Skeletal muscle cell (primary cell): ENCODE data around the gene A2ML1.
A peak's percentile ranks its signal among the peaks of the same experiment; 100 is the strongest.
"Not testable (repeated sequence)": the region's sequence is repeated elsewhere in the genome, so short reads cannot be mapped to it uniquely, and the experiment has no call there.

ENCODE experiments used
- DNase-seq: peaks from one replicate; pipeline ENCODE4 v3.0.0-alpha.2; 2010; ENCODE audit warnings: low read depth
- H3K4me3 ChIP-seq: 2 replicates; pipeline ENCODE4 v1.5.1; 2011; ENCODE audit warnings: low read depth, mild to moderate bottlenecking, control low read depth, low read length, moderate library complexity

A2ML1 gene

GRCh38 chr12:8841778-8842177 is 19.4 kb downstream of the A2ML1 start:
- H3K4me3 ChIP-seq = no peak overlapping the region
- DNase-seq = no peak

- peak; percentile 12 for DNase-seq
- no peak overlapping the region for H3K4me3 ChIP-seq
Observed at GRCh38 chr12:8844665-8845064, 22.2 kb downstream of the A2ML1 start.

- H3K4me3 ChIP-seq = no peak overlapping the region
Observed at GRCh38 chr12:8846305-8846704, 23.9 kb downstream of the A2ML1 start.

GRCh38 chr12:8847435-8847834 is 25.0 kb downstream of the A2ML1 start:
- DNase-seq = no peak
- H3K4me3 ChIP-seq = no peak overlapping the region

More at GRCh38 chr12:8846305-8846704, 23.9 kb downstream of the A2ML1 start:
- no peak for DNase-seq

- DNase-seq = no peak
Observed at GRCh38 chr12:8849876-8850275, 27.5 kb downstream of the A2ML1 start.

GRCh38 chr12:8852119-8852518 is 29.7 kb downstream of the A2ML1 start:
- DNase-seq = no peak
- H3K4me3 ChIP-seq = no peak overlapping the region

More at GRCh38 chr12:8849876-8850275, 27.5 kb downstream of the A2ML1 start:
- no peak overlapping the region for H3K4me3 ChIP-seq

- no peak overlapping the region for H3K4me3 ChIP-seq
Observed at GRCh38 chr12:8855891-8856290, 33.5 kb downstream of the A2ML1 start.

GRCh38 chr12:8859448-8859847 is 37.0 kb downstream of the A2ML1 start:
- H3K4me3 ChIP-seq = not testable (repeated sequence)

More at GRCh38 chr12:8855891-8856290, 33.5 kb downstream of the A2ML1 start:
- no peak for DNase-seq

GRCh38 chr12:8860165-8860961 is 37.9 kb downstream of the A2ML1 start:
- no peak overlapping the region for H3K4me3 ChIP-seq
- DNase-seq = peak; percentile 36

More at GRCh38 chr12:8859448-8859847, 37.0 kb downstream of the A2ML1 start:
- not testable (repeated sequence) for DNase-seq

GRCh38 chr12:8866429-8866828 is 44.0 kb downstream of the A2ML1 start:
- no peak for DNase-seq
- no peak overlapping the region for H3K4me3 ChIP-seq

GRCh38 chr12:8867009-8867408 is 44.6 kb downstream of the A2ML1 start:
- DNase-seq = no peak
- H3K4me3 ChIP-seq = no peak overlapping the region

GRCh38 chr12:8867786-8868185 is 45.4 kb downstream of the A2ML1 start:
- no peak for DNase-seq
- H3K4me3 ChIP-seq = no peak overlapping the region

GRCh38 chr12:8870586-8870985 is 48.2 kb downstream of the A2ML1 start:
- no peak for DNase-seq
- H3K4me3 ChIP-seq = no peak overlapping the region

GRCh38 chr12:8871068-8871467 is 48.6 kb downstream of the A2ML1 start:
- H3K4me3 ChIP-seq = no peak overlapping the region
- DNase-seq = no peak

GRCh38 chr12:8876887-8877286 is 54.5 kb downstream of the A2ML1 start:
- DNase-seq = no peak
- no peak overlapping the region for H3K4me3 ChIP-seq

GRCh38 chr12:8886502-8887284 is 64.3 kb downstream of the A2ML1 start:
- no peak for DNase-seq
- no peak overlapping the region for H3K4me3 ChIP-seq

GRCh38 chr12:8887285-8887715 is 64.9 kb downstream of the A2ML1 start:
- no peak for DNase-seq

GRCh38 chr12:8890313-8891085 is 68.1 kb downstream of the A2ML1 start:
- no peak for DNase-seq
- H3K4me3 ChIP-seq = peak overlapping the region; percentile 51

More at GRCh38 chr12:8887285-8887715, 64.9 kb downstream of the A2ML1 start:
- no peak overlapping the region for H3K4me3 ChIP-seq

GRCh38 chr12:8891976-8892375 is 69.6 kb downstream of the A2ML1 start:
- H3K4me3 ChIP-seq = no peak overlapping the region
- no peak for DNase-seq

- no peak for DNase-seq
- no peak overlapping the region for H3K4me3 ChIP-seq
Observed at GRCh38 chr12:8894378-8894777, 72.0 kb downstream of the A2ML1 start.
